ENCODE results near the gene FAM228A. TPM values are rescaled to one million over a fixed set of nuclear protein-coding genes. Genes with fewer than 3 reads are reported as not detected.

FAM228A gene
- total RNA-seq, 1 experiment from 2014 or later, result not detected

GRCh38 chr2:24225499-24226242, 50.8 kb downstream of the FAM228A start:
- Histone ChIP-seq H3K79me2 (ENCODE audit: low read length) (no peaks in the 10 kb centered on the region), H2AFZ (ENCODE audit: low read length) (no peak overlapping the region), H3K4me2 (ENCODE audit: low read length) (no peak overlapping the region), H4K20me1 (ENCODE audit: low read length) (no peaks in the 10 kb centered on the region), H3K4me1 (ENCODE audit: insufficient read depth, low read length) (no peaks in the 10 kb centered on the region), H3K9me3 (ENCODE audit: low read length) (no peaks in the 10 kb centered on the region), H3K9ac (ENCODE audit: low read length) (no peak overlapping the region), H3K9me2 (replicated peaks; ENCODE audit: low read length) (no peaks in the 10 kb centered on the region), H3K27me3 (ENCODE audit: low read length) (no peaks in the 10 kb centered on the region), H3F3A (ENCODE audit: low read length, unreplicated experiment) (no peaks in the 10 kb centered on the region), H3K36me3 (ENCODE audit: low read depth, low read length) (no peaks in the 10 kb centered on the region), H3K4me3 (ENCODE audit: low read length) (no peak overlapping the region), H3K27ac (ENCODE audit: low read length) (no peak overlapping the region)
- no peak for TF ChIP-seq EZH2 (IDR thresholded peaks at IDR 0.05; ENCODE audit: low read length, unreplicated experiment)
- no peak for TF ChIP-seq CTCF (conservative IDR thresholded peaks at IDR 0.05; ENCODE audit: low read depth, low read length)
- TF ChIP-seq EZH2phosphoT487 (IDR thresholded peaks at IDR 0.05; ENCODE audit: borderline replicate concordance, low read length), result no peak
- no TSS peak for BruUV-seq (replicated peaks)
- DNase-seq (no peak), ATAC-seq (no peak)
- ChIA-PET CTCF (no interaction called here), POLR2A (ENCODE audit: unreplicated experiment) (no interaction called here)
- intact Hi-C loops (cut with micrococcal nuclease), result no loop called here

DNA sequence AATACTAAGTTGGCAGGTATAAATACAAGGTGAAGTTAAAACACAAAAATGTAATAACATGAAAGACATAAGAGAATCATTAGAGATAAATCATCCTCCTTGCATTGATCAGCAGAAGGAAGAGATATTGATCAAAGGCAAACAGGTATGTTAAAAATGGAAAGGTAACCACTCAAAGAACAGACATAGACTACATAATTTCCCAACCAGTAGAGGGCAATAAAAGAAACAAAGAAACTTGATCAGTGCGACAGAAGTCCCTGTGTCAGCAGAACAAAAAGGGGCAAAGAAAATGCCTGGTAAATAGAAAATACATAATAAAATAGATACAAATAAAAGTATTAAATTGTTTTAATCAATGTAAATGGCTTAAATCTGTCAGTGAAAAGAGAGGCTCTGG, 53.6 kb downstream of the FAM228A start:
- TF ChIP-seq EZH2phosphoT487 (IDR thresholded peaks at IDR 0.05; ENCODE audit: borderline replicate concordance, low read length) (no peak), CTCF (conservative IDR thresholded peaks at IDR 0.05; ENCODE audit: low read depth, low read length) (peak; percentile 59)
- peak; percentile 59 for DNase-seq
- H3K9me2 ChIP-seq (replicated peaks; ENCODE audit: low read length), result no peaks in the 10 kb centered on the region
- H3K4me3 ChIP-seq (ENCODE audit: low read length), result no peak overlapping the region
- no peaks in the 10 kb centered on the region for H3K79me2 ChIP-seq (ENCODE audit: low read length)
- no peak overlapping the region for H3K4me2 ChIP-seq (ENCODE audit: low read length)
- no peak overlapping the region for H2AFZ ChIP-seq (ENCODE audit: low read length)
- intact Hi-C loops (cut with micrococcal nuclease), result loop anchor here (1.0 kb wide), 1 partner anchor 154 kb away; no protein-coding TSS in a partner anchor
- no peaks in the 10 kb centered on the region for H3F3A ChIP-seq (ENCODE audit: low read length, unreplicated experiment)
- ChIA-PET CTCF (no interaction called here), POLR2A (ENCODE audit: unreplicated experiment) (no interaction called here)
- ATAC-seq, result peak; percentile 74
- H3K9me3 ChIP-seq (ENCODE audit: low read length), result no peaks in the 10 kb centered on the region
- H3K4me1 ChIP-seq (ENCODE audit: insufficient read depth, low read length), result peaks cover 6% of the 10 kb centered on the region; the same call in 1 of the 2 replicates
- H3K27me3 ChIP-seq (ENCODE audit: low read length), result no peaks in the 10 kb centered on the region
- no peaks in the 10 kb centered on the region for H3K36me3 ChIP-seq (ENCODE audit: low read depth, low read length)
- H4K20me1 ChIP-seq (ENCODE audit: low read length), result no peaks in the 10 kb centered on the region
- H3K9ac ChIP-seq (ENCODE audit: low read length), result no peak overlapping the region
- H3K27ac ChIP-seq (ENCODE audit: low read length), result no peak overlapping the region
- no TSS peak for BruUV-seq (replicated peaks)

DNA sequence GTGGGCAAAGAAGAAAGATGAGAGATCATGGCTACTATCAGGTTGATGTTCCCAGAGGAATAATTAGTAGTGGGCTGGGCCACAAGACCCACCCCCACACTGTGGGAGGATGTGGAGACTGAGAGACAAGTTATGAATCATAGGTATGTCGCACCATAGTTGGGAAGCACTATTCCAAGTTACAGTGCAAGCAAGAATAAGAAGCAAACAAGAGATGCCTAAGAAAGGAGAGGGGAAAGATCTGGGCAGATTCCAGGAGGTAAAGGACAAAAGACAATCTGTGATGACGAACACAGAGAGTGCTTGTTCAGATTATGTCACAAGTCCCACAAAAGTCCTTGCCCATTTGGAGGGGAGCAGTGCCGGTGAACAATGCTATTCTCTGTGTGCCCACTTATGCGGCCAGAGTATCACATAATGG, 56.6 kb downstream of the FAM228A start:
- Histone ChIP-seq H3K4me2 (ENCODE audit: low read length) (no peak overlapping the region), H3K79me2 (ENCODE audit: low read length) (no peaks in the 10 kb centered on the region), H2AFZ (ENCODE audit: low read length) (no peak overlapping the region), H3K27me3 (ENCODE audit: low read length) (no peaks in the 10 kb centered on the region), H3K4me1 (ENCODE audit: insufficient read depth, low read length) (peaks cover 6% of the 10 kb centered on the region; the same call in 1 of the 2 replicates), H3F3A (ENCODE audit: low read length, unreplicated experiment) (no peaks in the 10 kb centered on the region), H3K27ac (ENCODE audit: low read length) (no peak overlapping the region), H3K9ac (ENCODE audit: low read length) (no peak overlapping the region), H3K36me3 (ENCODE audit: low read depth, low read length) (no peaks in the 10 kb centered on the region), H3K4me3 (ENCODE audit: low read length) (no peak overlapping the region), H4K20me1 (ENCODE audit: low read length) (no peaks in the 10 kb centered on the region), H3K9me3 (ENCODE audit: low read length) (no peaks in the 10 kb centered on the region), H3K9me2 (replicated peaks; ENCODE audit: low read length) (no peaks in the 10 kb centered on the region)
- ChIA-PET POLR2A (ENCODE audit: unreplicated experiment) (interaction anchor here (0.7 kb wide), 1 partner anchor 63 kb away, joined by 4 read pairs; no protein-coding TSS in a partner anchor), CTCF (no interaction called here)
- no TSS peak for BruUV-seq (replicated peaks)
- TF ChIP-seq EZH2phosphoT487 (IDR thresholded peaks at IDR 0.05; ENCODE audit: borderline replicate concordance, low read length) (no peak), EZH2 (IDR thresholded peaks at IDR 0.05; ENCODE audit: low read length, unreplicated experiment) (no peak), CTCF (conservative IDR thresholded peaks at IDR 0.05; ENCODE audit: low read depth, low read length) (no peak)
- ATAC-seq (peak; percentile 58), DNase-seq (peak; percentile 11)
- intact Hi-C loops (cut with micrococcal nuclease), result no loop called here
